GM12878 (cell line): ENCODE measurements around the gene UNC50. TPM values are rescaled to one million over a fixed set of nuclear protein-coding genes. Genes with fewer than 3 reads are reported as not detected.

Source experiments
- ATAC-seq: fragments of 200-7000 bp; cut with Tn5 transposase; 3 replicates; pipeline ENCODE4 v1.9.1; 2020; ENCODE audit warnings: mild to moderate bottlenecking, moderate library complexity
- BruUV-seq: library from RNA; stranded (reverse); fragments of 400-500 nt; replicated peaks from 2 replicates; lab custom pipeline; 2021; lab: Mats Ljungman, UMichigan
- CTCF ChIA-PET: fragments of 300-600 bp; sonication (Branson Sonifier 250); formaldehyde crosslinking; extraction: SDS; loops from one replicate; lab custom pipeline; 2021; ENCODE audit warnings: inconsistent platforms; lab: Yijun Ruan, JAX
- POLR2A ChIA-PET: fragments of 350-600 bp; formaldehyde crosslinking; extraction: SDS; loops from one replicate; lab custom pipeline; 2021; ENCODE audit warnings: inconsistent platforms; lab: Charles Lee
- RAD21 ChIA-PET: fragments of 300-600 bp; sonication (Branson Sonifier 250); formaldehyde crosslinking; loops from one replicate; lab custom pipeline; 2023; ENCODE audit warnings: antibody characterized with exemption; ENCODE audit not compliant: unreplicated experiment; lab: Charles Lee
- SMC1A ChIA-PET: fragments of 300-600 bp; sonication (Branson Sonifier 250); formaldehyde crosslinking; loops from one replicate; lab custom pipeline; 2023; ENCODE audit not compliant: unreplicated experiment, uncharacterized antibody; lab: Charles Lee
- DNase-seq: peaks from one replicate; pipeline ENCODE4 v3.0.0-alpha.2; 2011; ENCODE audit warnings: low read depth, low spot score
- FAIRE-seq: peaks from 3 replicates; lab custom pipeline; 2011; peaks lifted over from hg19 to GRCh38; lab: Jason Lieb, UNC
- H2AFZ ChIP-seq: 2 replicates; pipeline ENCODE4 v1.6.0; 2011; ENCODE audit warnings: low read depth, low read length, control low read depth; ENCODE audit not compliant: control insufficient read depth
- H3K27ac ChIP-seq: 2 replicates; pipeline ENCODE4 v1.5.1; 2011; ENCODE audit warnings: control low read depth; ENCODE audit not compliant: control insufficient read depth, insufficient read depth
- H3K27me3 ChIP-seq, 2 experiments: replicated peaks in 1 of 2; 2 replicates each; pipeline versions ENCODE4 v1.6.0 to v1.6.1; 2011; ENCODE audit warnings: low read length in 1 of 2; ENCODE audit not compliant: control insufficient read depth in 2 of 2, insufficient read depth in 2 of 2
- H3K36me3 ChIP-seq, 2 experiments: 2 replicates each; pipeline ENCODE4 v1.5.1; 2011; ENCODE audit warnings: low read length in 1 of 2; ENCODE audit not compliant: control insufficient read depth in 2 of 2, insufficient read depth in 2 of 2
- H3K4me1 ChIP-seq: 2 replicates; pipeline ENCODE4 v1.6.1; 2011; ENCODE audit warnings: mild to moderate bottlenecking, low read length, moderate library complexity, mixed read lengths; ENCODE audit not compliant: control insufficient read depth, insufficient read depth
- H3K4me2 ChIP-seq: 2 replicates; pipeline ENCODE4 v1.6.0; 2011; ENCODE audit warnings: control low read depth; ENCODE audit not compliant: control insufficient read depth, insufficient read depth
- H3K4me3 ChIP-seq: fragments of 200-600 bp; sonication (generic); 2 replicates; pipeline ENCODE4 v1.5.1; 2016
- H3K79me2 ChIP-seq: 2 replicates; pipeline ENCODE4 v1.6.0; 2011; ENCODE audit warnings: low read length; ENCODE audit not compliant: control insufficient read depth, insufficient read depth
- H3K9ac ChIP-seq: 2 replicates; pipeline ENCODE4 v1.8.0; 2011; ENCODE audit warnings: low read length, control low read depth, mixed read lengths; ENCODE audit not compliant: control insufficient read depth, insufficient read depth
- H3K9me3 ChIP-seq: replicated peaks from 3 replicates; pipeline ENCODE4 v1.5.1; 2011; ENCODE audit warnings: mild to moderate bottlenecking, low read length; ENCODE audit not compliant: control insufficient read depth, insufficient read depth
- H4K20me1 ChIP-seq: 2 replicates; pipeline ENCODE4 v1.6.0; 2011; ENCODE audit not compliant: control insufficient read depth, insufficient read depth
- ASH2L ChIP-seq: fragments of 300-600, 200-600 bp; sonication (generic); IDR thresholded peaks from 2 replicates; pipeline ENCODE4 v1.6.1; 2017; ENCODE audit warnings: low read depth, mild to moderate bottlenecking, borderline replicate concordance
- CHD2 ChIP-seq: IDR thresholded peaks from 2 replicates; pipeline ENCODE4 v1.6.1; 2011; ENCODE audit warnings: low read depth, low read length, improper control_type of control experiment, borderline replicate concordance
- IKZF2 ChIP-seq, 2 experiments: fragments of 450-650 bp; IDR thresholded peaks; 2 replicates each; pipeline ENCODE4 v1.6.1; 2017; ENCODE audit warnings: mild to moderate bottlenecking in 2 of 2, moderate library complexity in 2 of 2
- PML ChIP-seq: IDR thresholded peaks from 2 replicates; pipeline ENCODE4 v1.6.1; 2012; ENCODE audit warnings: low read length, inconsistent platforms
- RAD51 ChIP-seq: fragments of 450-650 bp; IDR thresholded peaks from 2 replicates; pipeline ENCODE4 v1.6.1; 2016; ENCODE audit warnings: moderate library complexity, mild to moderate bottlenecking, inconsistent platforms
- SMARCA5 ChIP-seq: fragments of 450-650 bp; IDR thresholded peaks from 2 replicates; pipeline ENCODE4 v1.6.1; 2017; ENCODE audit warnings: mild to moderate bottlenecking
- TAF1 ChIP-seq: IDR thresholded peaks from 2 replicates; pipeline ENCODE4 v1.6.1; 2011; ENCODE audit warnings: mild to moderate bottlenecking, low read depth, low read length, borderline replicate concordance
- USF1 ChIP-seq: IDR thresholded peaks from 2 replicates; pipeline ENCODE4 v1.6.1; 2011; ENCODE audit warnings: borderline replicate concordance, low read depth, mild to moderate bottlenecking, moderate library complexity, mixed read lengths, low read length; ENCODE audit not compliant: insufficient read depth; ENCODE audit errors: extremely low read length
- ZBTB40 ChIP-seq: fragments of 450-650 bp; IDR thresholded peaks from 2 replicates; pipeline ENCODE4 v1.6.1; 2016; ENCODE audit warnings: mild to moderate bottlenecking, moderate library complexity, borderline replicate concordance
- ZNF274 ChIP-seq: IDR thresholded peaks from one replicate; pipeline ENCODE4 v1.8.0; 2011; ENCODE audit not compliant: insufficient read length, insufficient read depth
- WGBS: methylation state at CpG from one replicate; pipeline ENCODE4 v1.1.6; 2016; ENCODE audit warnings: low lambda C conversion rate; ENCODE audit not compliant: insufficient replicate concordance, insufficient coverage; ENCODE audit errors: missing lambda C conversion rate; 5-methylcytosine and 5-hydroxymethylcytosine counted together
- in situ Hi-C: fragments of 300-500 bp; cut with MboI; formaldehyde crosslinking; loops from 9 replicates; pipeline ENCODE4 v1.14.3; 2018; ENCODE audit warnings: mixed read lengths
- intact Hi-C: fragments of 100-400 bp; cut with micrococcal nuclease; formaldehyde crosslinking; loops from one replicate; pipeline ENCODE4 v1.14.2; 2022; ENCODE audit not compliant: unreplicated experiment
- polyA plus RNA-seq, 11 experiments: library from polyadenylated mRNA; depleted of rRNA in 4 of 11; unstranded in 6 of 11; stranded (reverse) in 5 of 11; fragments of >200 nt; fragmentation: Nextera tagmentation in 4 of 11; fragmentation: Illumina TruSeq in 1 of 11; extraction: Ambion mirVana in 4 of 11; extraction: Trizol in 1 of 11; gene quantifications; 1 replicate in 1 of 11; 2 replicates in 10 of 11; pipeline versions ENCODE4 v1.2.1 to v1.2.3, GENCODE V29; 2011 to 2016; ENCODE audit warnings: inconsistent platforms in 2 of 11, missing spikeins in 2 of 11, low read depth in 1 of 11
- total RNA-seq, 4 experiments: library from RNA; depleted of rRNA in 3 of 4; stranded (reverse); fragments of >200 nt in 3 of 4; fragmentation: Illumina TruSeq in 1 of 4; extraction: Trizol in 1 of 4; gene quantifications; 2 replicates each; pipeline versions ENCODE4 v1.2.1 to v1.2.3, GENCODE V29; 2013 to 2021

UNC50 gene
- total and polyA plus RNA-seq, 10 of the 15 experiments (the other 5 are each of a cell fraction or from before 2014, with no cell fraction given): 25.5 to 76.3 (median 37.8) TPM

- peak overlapping the region; percentile 87 for H3K4me3 ChIP-seq
- H2AFZ ChIP-seq: peak overlapping the region; percentile 73
- H3K27me3 ChIP-seq: no peaks in the 10 kb centered on the region
- CTCF ChIA-PET: interaction anchor here (0.6 to 1.2 kb wide), 4 partner anchors 10 to 153 kb away, joined by 3 to 4 read pairs (median 4); no protein-coding TSS in a partner anchor
- BruUV-seq: TSS peak; percentile 62
- DNase-seq: no peak
- peak overlapping the region; percentile 93 for H3K9ac ChIP-seq
- H3K4me1 ChIP-seq: peaks cover 9% of the 10 kb centered on the region
- H3K36me3 ChIP-seq: peaks cover 4 to 21% of the 10 kb centered on the region in 2 experiments
- peak; percentile 21 for ATAC-seq
- H3K4me2 ChIP-seq: peak overlapping the region; percentile 99
- no peaks in the 10 kb centered on the region; the same call in 2 of the 3 replicates for H3K9me3 ChIP-seq
- in situ Hi-C loops (no loop called here), intact Hi-C loops (loop anchor here (5.0 kb wide), 1 partner anchor 142 kb away; no protein-coding TSS in a partner anchor)
- TF ChIP-seq ZBTB40: no peak
- no peak for TF ChIP-seq ZNF274
- no peak for TF ChIP-seq SMARCA5
- TF ChIP-seq USF1: no peak
- TF ChIP-seq CHD2: no peak
- no peak for TF ChIP-seq TAF1
- TF ChIP-seq PML: 0 out of 2 replicates have a peak, but pooled peaks have one; percentile 1
- TF ChIP-seq IKZF2 (IDR thresholded peaks at IDR 0.05): no peak
- 0 out of 2 replicates have a peak, but pooled peaks have one; percentile 31 for TF ChIP-seq ASH2L
- no peak for TF ChIP-seq RAD51
- 3% methylated on average over 27 of the region's 29 CpGs for WGBS
- H3K79me2 ChIP-seq: peaks cover 54% of the 10 kb centered on the region
- no peak for FAIRE-seq
- SMC1A ChIA-PET: interaction anchor here (0.7 to 1.3 kb wide), 3 partner anchors 13 to 40 kb away, joined by 3 to 4 read pairs (median 3); no protein-coding TSS in a partner anchor
- POLR2A ChIA-PET: interaction anchor here (0.6 to 0.8 kb wide), 2 partner anchors 10 to 97 kb away, joined by 3 read pairs; no protein-coding TSS in a partner anchor
- 0 out of 2 replicates have a peak, but pooled peaks cover 3% of the 10 kb centered on the region for H4K20me1 ChIP-seq
- H3K27ac ChIP-seq: peak overlapping the region; percentile 84
- RAD21 ChIA-PET: interaction anchor here (0.7 to 1.5 kb wide), 4 partner anchors 19 to 229 kb away, joined by 3 to 6 read pairs (median 4); no protein-coding TSS in a partner anchor
These were observed 694 bp downstream of the UNC50 start for GRCh38 chr2:98608962-98609604.
